Upper lobe of left lung (tissue), 4 donors: Measurements from ENCODE around the gene TOPAZ1.

Source experiments
- CTCF ChIP-seq, 6 experiments: fragments of 450-650 bp in 4 of 6; fragments of 200-600 bp in 2 of 6; sonication (generic) in 2 of 6; IDR thresholded peaks; one replicate each; pipeline ENCODE4 v1.5.1; 2016 to 2019; ENCODE audit warnings: antibody characterized with exemption in 6 of 6
- EP300 ChIP-seq, 4 donors: sonication (generic); formaldehyde crosslinking; IDR thresholded peaks; one replicate each; pipeline ENCODE4 v1.5.1; 2017; ENCODE audit warnings: antibody characterized with exemption in 4 of 4, control low read depth in 2 of 4
- POLR2A ChIP-seq, 4 donors: fragments of 450-650 bp; IDR thresholded peaks; one replicate each; pipeline ENCODE4 v1.5.1; 2016 to 2017; ENCODE audit warnings: antibody characterized with exemption in 4 of 4, mild to moderate bottlenecking in 2 of 4
- POLR2AphosphoS5 ChIP-seq, 2 donors: sonication (generic); formaldehyde crosslinking; IDR thresholded peaks; one replicate each; pipeline ENCODE4 v1.5.1; 2017; ENCODE audit warnings: antibody characterized with exemption in 2 of 2

GRCh38 chr3:44343421-44343820, 101.7 kb downstream of the TOPAZ1 start:
- TF ChIP-seq CTCF (IDR thresholded peaks at IDR 0.05) (no peak), POLR2A (IDR thresholded peaks at IDR 0.05) (no peak), POLR2AphosphoS5 (IDR thresholded peaks at IDR 0.05) (no peak), EP300 (IDR thresholded peaks at IDR 0.05) (no peak)
